A673 (cell line): ENCODE measurements around the gene HPCAL1. TPM values are rescaled to one million over a fixed set of nuclear protein-coding genes. Genes with fewer than 3 reads are reported as not detected.

Source experiments
- BruUV-seq: library from RNA; stranded (reverse); fragments of 400-500 nt; replicated peaks from 2 replicates; lab custom pipeline; 2021; lab: Mats Ljungman, UMichigan
- CTCF ChIA-PET: fragments of 300-600 bp; sonication (Branson Sonifier 250); formaldehyde crosslinking; loops from one replicate; lab custom pipeline; 2022; ENCODE audit warnings: antibody characterized with exemption; lab: Charles Lee
- POLR2A ChIA-PET: fragments of 300-600 bp; sonication (Branson Sonifier 250); formaldehyde crosslinking; loops from one replicate; lab custom pipeline; 2022; ENCODE audit warnings: antibody characterized with exemption; ENCODE audit not compliant: low non-redundant PET; lab: Charles Lee
- DNase-seq: peaks from one replicate; pipeline ENCODE4 v3.0.0-alpha.2; 2015; ENCODE audit warnings: low spot score
- H3K27ac ChIP-seq: fragments of 200-600 bp; sonication (generic); 2 replicates; pipeline ENCODE4 v1.5.1; 2016; ENCODE audit warnings: mixed run types, low read depth, mild to moderate bottlenecking, mixed read lengths, antibody characterized with exemption, low read length; ENCODE audit not compliant: poor library complexity, severe bottlenecking
- H3K27me3 ChIP-seq: fragments of 200-600 bp; sonication (generic); replicated peaks from 2 replicates; pipeline ENCODE4 v1.6.1; 2017; ENCODE audit warnings: mixed run types, low read depth, mild to moderate bottlenecking, mixed read lengths, antibody characterized with exemption, low read length; ENCODE audit not compliant: insufficient read depth, poor library complexity
- H3K36me3 ChIP-seq: fragments of 200-600 bp; sonication (generic); 2 replicates; pipeline ENCODE4 v1.6.1; 2016; ENCODE audit warnings: mixed run types, mild to moderate bottlenecking, mixed read lengths, antibody characterized with exemption, low read length; ENCODE audit not compliant: insufficient read depth, poor library complexity, severe bottlenecking
- H3K4me1 ChIP-seq: fragments of 200-600 bp; sonication (generic); 2 replicates; pipeline ENCODE4 v1.6.1; 2017; ENCODE audit warnings: mixed run types, mild to moderate bottlenecking, mixed read lengths, antibody characterized with exemption, low read length; ENCODE audit not compliant: insufficient read depth, poor library complexity, severe bottlenecking
- H3K4me3 ChIP-seq: fragments of 200-600 bp; sonication (generic); 2 replicates; pipeline ENCODE4 v1.5.1; 2016; ENCODE audit warnings: low read depth, mixed run types, mild to moderate bottlenecking, mixed read lengths, low read length; ENCODE audit not compliant: poor library complexity, severe bottlenecking
- H3K9me3 ChIP-seq: fragments of 200-600 bp; sonication (generic); 2 replicates; pipeline ENCODE4 v1.6.1; 2016; ENCODE audit warnings: mixed run types, low read depth, mild to moderate bottlenecking, mixed read lengths, antibody characterized with exemption, low read length; ENCODE audit not compliant: poor library complexity, severe bottlenecking
- CTCF ChIP-seq: fragments of 300-800, 200-600 bp; sonication (generic); conservative IDR thresholded peaks from 2 replicates; pipeline ENCODE4 v1.5.1; 2017; ENCODE audit warnings: low read depth, mild to moderate bottlenecking, antibody characterized with exemption, low read length, moderate library complexity, mixed read lengths
- EZH2 ChIP-seq: fragments of 200-600 bp; sonication (generic); IDR thresholded peaks from 2 replicates; pipeline ENCODE4 v1.6.1; 2017; ENCODE audit warnings: borderline replicate concordance, low read depth, mild to moderate bottlenecking, mixed read lengths, antibody characterized with exemption, low read length; ENCODE audit not compliant: poor library complexity, severe bottlenecking
- intact Hi-C: fragments of 100-400 bp; cut with micrococcal nuclease; formaldehyde crosslinking; loops from one replicate; pipeline ENCODE4 v1.10.0; 2022; ENCODE audit not compliant: unreplicated experiment
- total RNA-seq: library from RNA; stranded (reverse); gene quantifications from 2 replicates; pipeline ENCODE4 v1.2.3, GENCODE V29; 2021

HPCAL1 gene
- total RNA-seq, 1 experiment from 2014 or later = 9.7 TPM

DNA sequence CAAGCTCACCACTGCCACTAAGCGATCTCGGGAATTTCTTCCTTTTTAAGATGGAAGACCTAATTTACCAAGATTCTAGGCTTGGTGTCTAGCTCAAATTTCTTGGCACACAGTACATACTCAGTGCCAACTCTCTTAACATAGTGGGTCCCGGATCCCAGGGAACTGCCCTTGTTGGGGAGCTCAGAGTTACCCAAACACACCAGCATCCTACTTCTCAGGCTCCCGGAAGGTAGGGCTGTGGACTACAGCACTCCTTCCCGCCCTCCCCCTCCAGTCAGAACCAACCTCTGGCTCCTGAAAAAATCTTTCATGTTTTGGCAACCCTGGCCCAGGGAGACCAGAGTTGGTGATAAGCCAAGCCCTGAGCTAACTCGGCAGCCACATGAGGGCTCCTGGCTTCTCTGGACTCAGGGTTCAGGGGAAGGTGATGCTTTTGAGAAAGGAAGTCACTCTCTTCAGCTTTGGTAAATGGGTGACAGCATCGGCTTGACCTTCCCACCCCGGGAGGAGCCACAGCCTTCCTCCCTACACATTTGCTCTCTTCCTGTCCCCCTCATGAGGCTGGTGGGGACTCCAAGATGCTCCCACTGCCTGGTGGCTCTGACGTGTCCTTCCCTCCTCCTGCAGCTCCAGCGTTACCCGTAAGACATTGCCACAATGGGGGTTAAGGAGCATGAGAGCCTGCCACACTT lies 136.6 kb downstream of the HPCAL1 start:
- CTCF ChIA-PET = no interaction called here
- no peaks in the 10 kb centered on the region for H3K9me3 ChIP-seq
- POLR2A ChIA-PET = no interaction called here
- intact Hi-C loops = no loop called here
- H3K4me1 ChIP-seq = no peaks in the 10 kb centered on the region
- no TSS peak for BruUV-seq
- H3K4me3 ChIP-seq = no peak overlapping the region
- H3K27me3 ChIP-seq = no peaks in the 10 kb centered on the region
- H3K36me3 ChIP-seq = peaks cover 56% of the 10 kb centered on the region
- no peak for DNase-seq
- TF ChIP-seq CTCF (no peak), EZH2 (no peak)
- no peak overlapping the region for H3K27ac ChIP-seq

DNA sequence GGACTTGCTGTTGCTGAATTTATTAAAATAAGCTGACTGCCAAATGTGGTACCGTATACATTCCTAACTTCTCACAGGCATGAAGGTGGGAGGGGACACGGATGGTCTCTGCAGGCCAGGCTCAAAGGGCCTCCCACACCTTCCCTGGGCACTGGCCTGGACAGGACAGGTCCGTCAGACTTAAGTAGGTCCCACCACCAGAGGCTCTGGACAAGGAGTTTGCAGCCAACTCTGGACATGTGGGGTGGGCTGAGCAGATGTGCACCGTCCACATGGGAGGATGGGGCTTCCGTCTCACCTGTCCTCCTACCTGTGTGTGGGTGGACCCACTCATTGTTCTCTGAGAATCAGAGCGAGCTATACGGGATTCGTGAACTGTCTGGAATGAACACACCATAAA lies 137.3 kb downstream of the HPCAL1 start:
- TF ChIP-seq CTCF = no peak
- no peak for TF ChIP-seq EZH2
- BruUV-seq = no TSS peak
- POLR2A ChIA-PET = interaction anchor here (0.6 kb wide), 1 partner anchor 99 kb away, joined by 3 read pairs; no protein-coding TSS in a partner anchor

DNA sequence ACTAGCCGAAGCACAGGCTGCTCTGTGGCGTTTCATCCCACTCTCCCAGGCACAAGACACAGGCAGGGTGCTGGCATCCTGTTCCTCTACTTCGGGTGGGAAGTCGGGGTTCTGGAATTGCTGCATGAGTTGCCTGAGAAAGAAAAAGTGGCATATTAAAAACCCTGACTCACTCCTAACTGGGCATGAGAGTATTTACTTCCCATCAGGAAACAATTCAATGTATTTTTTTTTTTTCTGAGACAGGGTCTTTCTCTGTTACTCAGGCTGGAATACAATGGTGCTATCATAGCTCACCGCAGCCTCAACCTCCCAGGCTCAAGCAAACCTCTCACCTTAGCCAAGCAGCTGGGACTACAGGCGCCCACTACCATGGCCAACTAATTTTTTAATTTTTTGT lies 138.0 kb downstream of the HPCAL1 start:
- peaks cover 67% of the 10 kb centered on the region for H3K36me3 ChIP-seq
- POLR2A ChIA-PET = interaction anchor here (0.6 kb wide), 1 partner anchor 100 kb away, joined by 3 read pairs; no protein-coding TSS in a partner anchor
- no peak for TF ChIP-seq EZH2
- no peak for TF ChIP-seq CTCF

More for the DNA sequence above, 137.3 kb downstream of the HPCAL1 start:
- Histone ChIP-seq H3K4me1 (no peaks in the 10 kb centered on the region), H3K36me3 (peaks cover 62% of the 10 kb centered on the region), H3K27me3 (no peaks in the 10 kb centered on the region), H3K4me3 (no peak overlapping the region), H3K27ac (no peak overlapping the region), H3K9me3 (no peaks in the 10 kb centered on the region)
- CTCF ChIA-PET = no interaction called here
- no peak for DNase-seq
- intact Hi-C loops = no loop called here

More for the DNA sequence above, 138.0 kb downstream of the HPCAL1 start:
- H3K27me3 ChIP-seq = no peaks in the 10 kb centered on the region
- no TSS peak for BruUV-seq
- no peak overlapping the region for H3K4me3 ChIP-seq
- H3K27ac ChIP-seq = no peak overlapping the region
- H3K4me1 ChIP-seq = peaks cover 2% of the 10 kb centered on the region
- CTCF ChIA-PET = no interaction called here
- H3K9me3 ChIP-seq = no peaks in the 10 kb centered on the region
- DNase-seq = no peak
- intact Hi-C loops = no loop called here
